GM12892 (cell line): ENCODE measurements around the gene RPS6KA2.

Source experiments
- POLR2A ChIP-seq: IDR thresholded peaks from 2 replicates; pipeline ENCODE4 v1.6.1; 2011; ENCODE audit warnings: low read depth, low read length, control low read depth
- POLR2AphosphoS5 ChIP-seq: IDR thresholded peaks from 2 replicates; pipeline ENCODE4 v1.6.1; 2011; ENCODE audit warnings: low read depth, low read length, control low read depth
- TAF1 ChIP-seq: IDR thresholded peaks from 2 replicates; pipeline ENCODE4 v1.6.1; 2011; ENCODE audit warnings: low read depth, mild to moderate bottlenecking, control low read depth, low read length, borderline replicate concordance

DNA sequence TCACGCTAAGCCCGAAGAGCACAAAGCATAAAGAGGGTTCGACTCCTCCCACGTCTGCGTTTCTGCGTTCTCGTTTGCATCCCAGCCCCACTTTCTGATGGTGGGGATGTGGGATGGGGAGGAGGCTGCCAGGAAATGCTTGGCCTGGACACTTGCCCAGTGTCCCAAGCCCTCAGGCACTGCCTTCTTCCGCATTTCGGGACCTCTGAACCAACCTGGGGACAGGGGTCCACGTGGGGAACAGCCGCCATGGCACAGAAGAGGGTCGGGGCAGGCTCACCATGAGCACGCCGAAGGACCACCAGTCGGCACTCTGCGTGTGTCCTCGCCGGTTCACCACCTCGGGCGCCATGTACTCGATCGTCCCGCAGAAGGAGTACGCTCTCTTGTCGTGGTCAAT lies 128.8 kb downstream of the RPS6KA2 start:
- TF ChIP-seq POLR2A (no peak), POLR2AphosphoS5 (no peak), TAF1 (no peak)
